ENCODE results near the gene CARD10. TPM values are rescaled to one million over a fixed set of nuclear protein-coding genes. Genes with fewer than 3 reads are reported as not detected.
A peak's percentile ranks its signal among the peaks of the same experiment; 100 is the strongest.

CARD10 gene
- total RNA-seq, 1 donor, result 3.0 TPM

- H3K4me3 ChIP-seq (ENCODE audit: low read depth, low read length), result no peak within 1 kb of the TSS
- DNase-seq (ENCODE audit: low read depth), result peak; percentile 32
- peak; percentile 11 for TF ChIP-seq CTCF (IDR thresholded peaks at IDR 0.05; ENCODE audit: insufficient read depth, low read depth, low read length)
Observed at GRCh38 chr22:37486224-37486845, 32.9 kb downstream of the CARD10 start, which contains the start of gene MFNG. Gene MFNG, minus strand, starts transcription at chr22:37486384. Its CDS starts 207 bp downstream, at chr22:37486177.

DNA sequence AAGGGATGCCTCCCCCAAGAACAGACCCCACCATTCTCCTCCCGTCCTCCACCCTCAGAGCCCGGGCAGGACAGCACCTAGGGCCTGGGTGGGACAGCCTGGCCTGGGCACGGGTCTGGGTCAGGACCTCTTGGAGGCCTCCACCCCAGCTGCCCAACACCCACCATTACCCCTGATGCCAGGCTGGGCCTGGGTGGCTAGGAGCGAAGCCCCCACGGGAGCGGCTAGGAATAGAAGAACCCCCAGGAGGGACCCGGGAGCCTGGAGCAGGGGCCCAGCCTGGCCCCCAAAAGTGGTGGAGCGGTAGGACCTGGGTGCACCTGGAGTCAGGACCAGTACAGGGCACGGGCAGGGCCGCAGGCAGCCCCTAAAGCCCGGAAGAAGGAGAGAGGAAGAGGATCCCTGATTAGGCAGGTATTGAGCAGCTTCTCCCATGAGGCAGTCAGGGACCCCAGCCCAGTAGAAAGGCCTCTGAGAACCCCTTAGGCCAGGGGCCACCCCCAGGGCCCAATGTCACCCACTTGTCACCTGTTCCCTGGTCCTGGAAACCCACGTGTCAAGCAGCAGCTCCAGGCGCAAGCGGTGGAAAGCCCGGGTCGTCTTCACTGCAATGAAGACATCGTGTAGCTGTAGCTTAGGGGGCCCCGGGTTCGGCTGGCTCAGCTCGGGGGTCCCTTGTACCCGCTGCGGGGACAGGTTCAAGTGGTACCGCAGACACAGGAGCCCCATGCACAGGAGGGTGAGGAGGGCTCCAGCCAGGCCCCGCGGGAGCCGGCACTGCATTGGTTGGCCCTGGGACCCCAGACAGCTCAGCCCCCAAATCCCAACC, 33.6 kb downstream of the CARD10 start:
- DNase-seq (ENCODE audit: low read depth), result no peak
- TF ChIP-seq CTCF (IDR thresholded peaks at IDR 0.05; ENCODE audit: insufficient read depth, low read depth, low read length), result no peak
- H3K4me3 ChIP-seq (ENCODE audit: low read depth, low read length), result no peak overlapping the region

DNA sequence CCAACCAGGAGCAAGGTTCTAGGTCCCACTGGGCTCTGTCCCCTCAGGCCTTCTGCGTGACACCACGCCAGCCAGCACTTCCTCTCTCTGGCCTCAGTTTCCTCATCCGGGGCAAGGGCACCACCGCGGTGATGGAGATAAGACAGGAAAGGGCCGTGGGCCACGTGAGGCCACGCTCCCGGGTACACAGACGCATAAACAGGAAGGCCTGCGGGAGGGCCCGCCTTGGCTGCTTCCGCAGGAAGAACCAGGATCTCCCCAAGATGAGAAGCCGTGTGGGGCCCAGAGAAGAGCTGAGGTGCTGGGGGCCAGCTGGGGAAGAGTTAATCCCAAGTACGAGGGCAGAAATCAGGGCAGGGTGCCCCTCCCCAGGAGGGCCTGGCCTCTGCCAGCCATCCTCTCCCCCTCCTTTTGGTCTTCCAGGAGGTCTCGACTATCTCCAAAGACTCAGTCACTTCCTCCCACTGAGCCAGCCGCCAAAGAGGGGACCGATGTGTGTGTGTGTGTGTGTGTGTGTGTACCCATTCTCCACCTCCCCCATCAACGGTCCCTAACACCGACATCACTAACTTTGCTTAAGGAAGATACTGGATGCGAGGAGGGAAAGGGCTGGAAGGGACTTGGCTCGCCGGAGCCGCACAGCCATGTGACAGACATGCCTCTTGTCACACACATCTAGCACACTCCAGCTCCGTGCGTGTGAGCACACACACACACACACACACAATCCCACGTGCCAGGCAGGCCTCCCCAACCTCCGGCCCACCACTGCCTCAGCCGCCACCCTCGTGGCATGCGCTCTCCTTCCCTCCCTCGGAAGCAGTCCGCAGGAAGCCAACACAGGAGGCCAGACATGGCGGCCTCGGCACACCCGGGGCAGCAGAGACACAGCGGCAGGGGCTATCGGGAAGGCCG, 34.5 kb downstream of the CARD10 start:
- no peak overlapping the region for H3K4me3 ChIP-seq (ENCODE audit: low read depth, low read length)
- TF ChIP-seq CTCF (IDR thresholded peaks at IDR 0.05; ENCODE audit: insufficient read depth, low read depth, low read length), result no peak
- DNase-seq (ENCODE audit: low read depth), result no peak

- TF ChIP-seq CTCF (IDR thresholded peaks at IDR 0.05; ENCODE audit: insufficient read depth, low read depth, low read length), result no peak
- H3K4me3 ChIP-seq (ENCODE audit: low read depth, low read length), result no peak overlapping the region
- DNase-seq (ENCODE audit: low read depth), result no peak
Observed at GRCh38 chr22:37483050-37483449, 36.2 kb downstream of the CARD10 start.

GRCh38 chr22:37482244-37482643, 37.0 kb downstream of the CARD10 start:
- DNase-seq (ENCODE audit: low read depth), result no peak
- H3K4me3 ChIP-seq (ENCODE audit: low read depth, low read length), result no peak overlapping the region
- no peak for TF ChIP-seq CTCF (IDR thresholded peaks at IDR 0.05; ENCODE audit: insufficient read depth, low read depth, low read length)

DNA sequence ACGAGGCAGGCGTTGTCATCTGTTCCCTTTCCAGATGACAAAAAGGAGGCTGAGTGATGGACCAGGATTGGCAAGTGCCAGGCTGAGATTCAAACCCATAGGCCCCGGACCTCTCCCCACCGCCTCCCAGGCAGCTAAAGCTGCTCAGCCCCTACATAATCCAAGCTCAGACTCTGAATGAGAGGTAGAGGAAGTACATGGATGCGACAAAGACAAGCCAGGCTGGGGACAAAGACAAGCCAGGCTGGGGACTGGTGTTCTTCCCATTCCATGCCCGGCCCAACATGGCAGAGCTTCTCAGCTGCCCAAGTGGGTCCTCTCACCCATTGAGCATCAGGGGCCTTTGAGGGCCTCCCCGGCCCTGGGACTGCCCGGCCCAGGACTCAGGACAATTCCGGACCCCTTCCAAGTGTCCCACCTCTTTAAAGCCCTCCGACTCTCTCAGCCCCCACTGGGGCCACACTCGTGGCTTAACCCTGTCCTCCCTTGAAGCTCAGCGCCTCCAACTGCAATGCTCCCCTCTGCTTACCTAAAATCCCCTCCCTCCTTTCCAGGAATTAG, 37.8 kb downstream of the CARD10 start:
- no peak for DNase-seq (ENCODE audit: low read depth)
- no peak overlapping the region for H3K4me3 ChIP-seq (ENCODE audit: low read depth, low read length)
- no peak for TF ChIP-seq CTCF (IDR thresholded peaks at IDR 0.05; ENCODE audit: insufficient read depth, low read depth, low read length)

All from fibroblast of villous mesenchyme (primary cell).